Neural crest cell (in vitro differentiated cells): ENCODE data around the gene XPNPEP1. TPM values are rescaled to one million over a fixed set of nuclear protein-coding genes. Genes with fewer than 3 reads are reported as not detected.

Source experiments
- DNase-seq: peaks from one replicate; pipeline ENCODE4 v3.0.0; 2021; ENCODE audit warnings: low read depth, mixed read lengths, low spot score
- H3K27ac Mint-ChIP-seq: one replicate; pipeline ENCODE4 v1.8.0; 2021; ENCODE audit warnings: mild to moderate bottlenecking, mixed read lengths; ENCODE audit not compliant: unreplicated experiment
- H3K27me3 Mint-ChIP-seq: 2 replicates; pipeline ENCODE4 v1.8.0; 2021; ENCODE audit warnings: low read depth, mild to moderate bottlenecking, mixed read lengths
- H3K36me3 Mint-ChIP-seq: 2 replicates; pipeline ENCODE4 v1.8.0; 2021; ENCODE audit warnings: low read depth, mild to moderate bottlenecking, mixed read lengths
- H3K4me1 Mint-ChIP-seq: 2 replicates; pipeline ENCODE4 v1.8.0; 2021; ENCODE audit warnings: mixed read lengths
- H3K4me3 Mint-ChIP-seq: one replicate; pipeline ENCODE4 v1.8.0; 2021; ENCODE audit warnings: mild to moderate bottlenecking, mixed read lengths
- H3K9me3 Mint-ChIP-seq: 2 replicates; pipeline ENCODE4 v1.8.0; 2021; ENCODE audit warnings: mixed read lengths
- total RNA-seq: library from RNA; stranded (reverse); gene quantifications from 2 replicates; pipeline ENCODE4 v1.2.1, GENCODE V29; 2021
- TF ChIP-seq, protein P1 (sequence below): fragments of 200-600 bp; sonication (generic); conservative IDR thresholded peaks from 2 replicates; pipeline ENCODE4 v1.5.0; 2021; ENCODE audit warnings: antibody characterized with exemption, mild to moderate bottlenecking

The XPNPEP1 gene
- total RNA-seq, 1 donor from 2014 or later: 76.8 TPM

GRCh38 chr10:109957092-109957797, 33.9 kb upstream of the XPNPEP1 start:
- no peaks in the 10 kb centered on the region for H3K27me3 Mint-ChIP-seq

GRCh38 chr10:109956454-109957091, 33.3 kb upstream of the XPNPEP1 start:
- Mint-ChIP-seq H3K4me3 (no peak overlapping the region), H3K9me3 (no peaks in the 10 kb centered on the region), H3K27me3 (no peaks in the 10 kb centered on the region), H3K27ac (no peak overlapping the region), H3K36me3 (no peaks in the 10 kb centered on the region), H3K4me1 (peaks cover 12% of the 10 kb centered on the region)
- peak; percentile 15 for DNase-seq
- TF ChIP-seq, protein P1, sequence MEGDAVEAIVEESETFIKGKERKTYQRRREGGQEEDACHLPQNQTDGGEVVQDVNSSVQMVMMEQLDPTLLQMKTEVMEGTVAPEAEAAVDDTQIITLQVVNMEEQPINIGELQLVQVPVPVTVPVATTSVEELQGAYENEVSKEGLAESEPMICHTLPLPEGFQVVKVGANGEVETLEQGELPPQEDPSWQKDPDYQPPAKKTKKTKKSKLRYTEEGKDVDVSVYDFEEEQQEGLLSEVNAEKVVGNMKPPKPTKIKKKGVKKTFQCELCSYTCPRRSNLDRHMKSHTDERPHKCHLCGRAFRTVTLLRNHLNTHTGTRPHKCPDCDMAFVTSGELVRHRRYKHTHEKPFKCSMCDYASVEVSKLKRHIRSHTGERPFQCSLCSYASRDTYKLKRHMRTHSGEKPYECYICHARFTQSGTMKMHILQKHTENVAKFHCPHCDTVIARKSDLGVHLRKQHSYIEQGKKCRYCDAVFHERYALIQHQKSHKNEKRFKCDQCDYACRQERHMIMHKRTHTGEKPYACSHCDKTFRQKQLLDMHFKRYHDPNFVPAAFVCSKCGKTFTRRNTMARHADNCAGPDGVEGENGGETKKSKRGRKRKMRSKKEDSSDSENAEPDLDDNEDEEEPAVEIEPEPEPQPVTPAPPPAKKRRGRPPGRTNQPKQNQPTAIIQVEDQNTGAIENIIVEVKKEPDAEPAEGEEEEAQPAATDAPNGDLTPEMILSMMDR: peak; percentile 66

More at GRCh38 chr10:109957092-109957797, 33.9 kb upstream of the XPNPEP1 start:
- peaks cover 18% of the 10 kb centered on the region for H3K4me1 Mint-ChIP-seq
- no peak for DNase-seq
- H3K36me3 Mint-ChIP-seq: no peaks in the 10 kb centered on the region
- no peaks in the 10 kb centered on the region for H3K9me3 Mint-ChIP-seq
- TF ChIP-seq, protein P1: no peak
- no peak overlapping the region for H3K27ac Mint-ChIP-seq
- no peak overlapping the region for H3K4me3 Mint-ChIP-seq

GRCh38 chr10:109953766-109954165, 30.5 kb upstream of the XPNPEP1 start:
- no peak overlapping the region for H3K4me3 Mint-ChIP-seq
- DNase-seq: no peak
- no peak overlapping the region for H3K27ac Mint-ChIP-seq
- no peaks in the 10 kb centered on the region for H3K36me3 Mint-ChIP-seq
- TF ChIP-seq, protein P1: no peak
- H3K27me3 Mint-ChIP-seq: no peaks in the 10 kb centered on the region
- no peaks in the 10 kb centered on the region for H3K9me3 Mint-ChIP-seq
- peaks cover 4% of the 10 kb centered on the region for H3K4me1 Mint-ChIP-seq

DNA sequence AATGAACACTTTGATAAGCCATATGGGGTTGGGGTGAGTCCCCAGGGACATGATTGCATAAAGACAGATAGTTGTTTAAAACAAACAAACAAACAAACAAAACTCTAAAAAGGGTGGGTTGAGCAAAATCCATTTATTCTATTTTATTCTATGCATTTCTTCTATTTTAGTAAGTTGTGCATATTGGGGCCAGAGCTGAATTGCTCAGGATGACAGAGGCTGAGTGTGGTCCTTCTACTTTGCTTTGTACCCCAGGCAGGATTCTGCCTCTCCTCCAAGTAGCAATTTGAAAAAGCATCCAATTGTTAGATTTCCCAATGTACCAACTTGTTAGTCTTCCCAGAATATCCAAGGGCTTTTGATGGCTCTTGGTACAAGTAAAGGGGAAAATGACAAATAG, 29.2 kb upstream of the XPNPEP1 start:
- TF ChIP-seq, protein P1: no peak
- no peaks in the 10 kb centered on the region for H3K36me3 Mint-ChIP-seq

DNA sequence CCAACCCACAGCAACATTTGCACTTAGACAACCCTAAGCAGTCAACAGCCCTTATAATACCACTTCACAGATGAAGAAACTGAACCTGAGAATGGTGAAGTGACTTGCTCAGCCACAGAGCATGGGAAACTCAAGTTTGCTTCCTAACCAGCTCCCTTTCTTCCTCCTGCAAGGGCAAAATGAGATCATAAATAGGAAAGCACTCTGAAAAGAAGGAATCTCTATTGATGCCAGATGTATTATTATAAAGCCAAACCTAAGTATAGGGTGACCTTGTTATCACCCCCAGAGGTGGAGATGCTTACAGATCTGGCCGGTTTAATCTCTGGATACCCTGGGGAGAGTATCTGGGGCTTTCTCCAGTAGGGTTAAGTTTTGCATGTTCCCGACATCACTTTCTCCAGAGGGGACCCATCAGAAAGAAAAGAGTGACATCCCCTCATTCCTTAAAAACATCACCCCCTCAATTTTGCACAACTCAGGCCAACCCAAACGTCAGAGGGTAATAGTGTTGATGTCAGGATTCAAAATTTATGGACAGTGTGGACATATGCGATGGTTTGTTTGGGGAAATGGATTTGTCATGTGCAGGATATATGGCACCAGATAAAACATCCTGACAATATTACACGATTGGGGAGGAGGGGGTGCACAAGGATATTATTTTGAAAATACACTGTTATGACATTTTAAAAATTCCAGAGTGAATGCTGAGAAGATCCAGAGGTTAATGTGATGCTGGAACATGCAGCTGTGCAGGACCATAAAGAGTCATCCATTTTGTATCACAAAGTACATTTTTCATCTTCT, 24.0 kb upstream of the XPNPEP1 start:
- H3K36me3 Mint-ChIP-seq: no peaks in the 10 kb centered on the region
- H3K4me3 Mint-ChIP-seq: no peak overlapping the region
- TF ChIP-seq, protein P1: no peak
- no peak overlapping the region for H3K27ac Mint-ChIP-seq
- DNase-seq: no peak
- H3K9me3 Mint-ChIP-seq: no peaks in the 10 kb centered on the region
- no peaks in the 10 kb centered on the region for H3K27me3 Mint-ChIP-seq
- H3K4me1 Mint-ChIP-seq: no peaks in the 10 kb centered on the region

More for the DNA sequence above, 29.2 kb upstream of the XPNPEP1 start:
- Mint-ChIP-seq H3K4me3 (no peak overlapping the region), H3K27me3 (no peaks in the 10 kb centered on the region), H3K4me1 (peaks cover 4% of the 10 kb centered on the region), H3K9me3 (no peaks in the 10 kb centered on the region), H3K27ac (no peak overlapping the region)
- DNase-seq: no peak
